K562 (cell line): Measurements from ENCODE around the gene ZMYND8. TPM values are rescaled to one million over a fixed set of nuclear protein-coding genes. Genes with fewer than 3 reads are reported as not detected.
A peak's percentile ranks its signal among the peaks of the same experiment; 100 is the strongest.

Source experiments
- ATF4 ChIP-seq: fragments of 450-650 bp; formaldehyde crosslinking; IDR thresholded peaks from 2 replicates; pipeline ENCODE4 v1.4.0; 2022; ENCODE audit warnings: mild to moderate bottlenecking, moderate library complexity
- DPF2 ChIP-seq: fragments of 450-650 bp; IDR thresholded peaks from 2 replicates; pipeline ENCODE4 v1.6.1; 2016
- EP300 ChIP-seq: IDR thresholded peaks from 2 replicates; pipeline ENCODE4 v1.6.1; 2012; ENCODE audit warnings: low read length, improper control_type of control experiment
- EWSR1 ChIP-seq: fragments of 450-650 bp; IDR thresholded peaks from 2 replicates; pipeline ENCODE4 v1.6.1; 2018; ENCODE audit warnings: borderline replicate concordance, mild to moderate bottlenecking, low read depth, moderate library complexity; ENCODE audit not compliant: partially characterized antibody
- HNRNPH1 ChIP-seq: fragments of 200-400 bp; formaldehyde crosslinking; optimal IDR thresholded peaks from 2 replicates; pipeline ENCODE3; 2017; ENCODE audit warnings: low read depth, mild to moderate bottlenecking, low read length, moderate library complexity
- HNRNPLL ChIP-seq: fragments of 200-400 bp; formaldehyde crosslinking; IDR thresholded peaks from 2 replicates; pipeline ENCODE4 v1.6.1; 2017; ENCODE audit warnings: low read length, low read depth, mild to moderate bottlenecking; ENCODE audit not compliant: poor library complexity, severe bottlenecking
- KDM4B ChIP-seq, 2 experiments: fragments of 450-650 bp in 1 of 2; sonication (generic) in 1 of 2; IDR thresholded peaks; 2 replicates each; pipeline ENCODE4 v1.6.1; 2016 to 2017; ENCODE audit warnings: borderline replicate concordance in 2 of 2, antibody characterized with exemption in 1 of 2, low read depth in 1 of 2, mild to moderate bottlenecking in 1 of 2
- L3MBTL2 ChIP-seq: fragments of 450-650 bp; IDR thresholded peaks from 2 replicates; pipeline ENCODE4 v1.6.1; 2016; ENCODE audit warnings: mild to moderate bottlenecking, moderate library complexity
- MTA3 ChIP-seq: fragments of 450-650 bp; formaldehyde crosslinking; IDR thresholded peaks from 2 replicates; pipeline ENCODE4 v1.6.1; 2017; ENCODE audit warnings: mild to moderate bottlenecking, borderline replicate concordance
- NR2C1 ChIP-seq, 2 experiments: fragments of 450-650 bp; IDR thresholded peaks; 2 replicates each; pipeline ENCODE4 v1.6.1; 2017; ENCODE audit warnings: mild to moderate bottlenecking in 2 of 2, antibody characterized with exemption in 1 of 2, inconsistent platforms in 1 of 2, missing compliant biosample characterization in 1 of 2, missing genetic modification characterization in 1 of 2
- PATZ1 ChIP-seq: fragments of 250-450 bp; sonication (Bioruptor Pico); IDR thresholded peaks from 2 replicates; pipeline ENCODE4 v1.5.0; 2020; ENCODE audit warnings: mild to moderate bottlenecking, borderline replicate concordance
- PHB ChIP-seq: fragments of 250-450 bp; sonication (Bioruptor Pico); IDR thresholded peaks from 2 replicates; pipeline ENCODE4 v1.5.0; 2021
- POLR2A ChIP-seq: fragments of 450-650 bp; conservative IDR thresholded peaks from 2 replicates; pipeline ENCODE4 v1.6.1; 2016
- POLR2AphosphoS2 ChIP-seq: IDR thresholded peaks from 2 replicates; pipeline ENCODE4 v1.6.1; 2012; ENCODE audit warnings: low read length, improper control_type of control experiment
- POLR2H ChIP-seq: IDR thresholded peaks from 2 replicates; pipeline ENCODE4 v1.6.1; 2016; ENCODE audit warnings: missing genetic modification characterization, low read depth, mild to moderate bottlenecking, control low read depth, missing compliant biosample characterization, moderate library complexity
- RBFOX2 ChIP-seq: fragments of 200-400 bp; formaldehyde crosslinking; IDR thresholded peaks from 2 replicates; pipeline ENCODE4 v1.6.1; 2017; ENCODE audit warnings: low read depth, mild to moderate bottlenecking, low read length, moderate library complexity
- SRF ChIP-seq, 2 experiments: fragments of 250-450, 450-650 bp in 1 of 2; sonication (Bioruptor Pico) in 1 of 2; sonication (generic) in 1 of 2; formaldehyde crosslinking; IDR thresholded peaks; 2 replicates each; pipeline versions ENCODE4 v1.5.0 to v1.5.1; 2020 to 2022; ENCODE audit warnings: mild to moderate bottlenecking in 1 of 2, missing genetic modification reagents in 1 of 2
- TRIM25 ChIP-seq: fragments of 450-650 bp; IDR thresholded peaks from 2 replicates; pipeline ENCODE4 v1.7.0; 2016; ENCODE audit warnings: borderline replicate concordance
- WHSC1 ChIP-seq: IDR thresholded peaks from one replicate; pipeline ENCODE4 v1.6.1; 2012; ENCODE audit warnings: low read length, control low read depth, inconsistent platforms
- ZFPM2 ChIP-seq: fragments of 250-450 bp; sonication (Bioruptor Pico); IDR thresholded peaks from 2 replicates; pipeline ENCODE4 v1.5.1; 2022; ENCODE audit warnings: mild to moderate bottlenecking
- ZNF24 ChIP-seq: fragments of 450-650 bp; IDR thresholded peaks from 2 replicates; pipeline ENCODE4 v1.6.1; 2016
- ZNF253 ChIP-seq: fragments of 250-450 bp; sonication (Bioruptor Pico); conservative IDR thresholded peaks from 2 replicates; pipeline ENCODE4 v1.6.1; 2021; ENCODE audit warnings: mild to moderate bottlenecking
- ZNF584 ChIP-seq: fragments of 200-800 bp; sonication (Bioruptor generic); IDR thresholded peaks from 2 replicates; pipeline ENCODE4 v1.6.1; 2016; ENCODE audit warnings: low read depth, mild to moderate bottlenecking, missing genetic modification characterization, missing compliant biosample characterization
- ZSCAN32 ChIP-seq: fragments of 450-650 bp; formaldehyde crosslinking; IDR thresholded peaks from 2 replicates; pipeline ENCODE4 v1.4.0; 2020; ENCODE audit warnings: mild to moderate bottlenecking, moderate library complexity
- polyA plus RNA-seq, 8 experiments: library from polyadenylated mRNA; depleted of rRNA in 4 of 8; stranded (reverse) in 5 of 8; unstranded in 3 of 8; fragments of >200 nt; fragmentation: Nextera tagmentation in 2 of 8; fragmentation: Illumina TruSeq in 1 of 8; extraction: Ambion mirVana in 2 of 8; extraction: Trizol in 1 of 8; gene quantifications; 2 replicates each; pipeline versions ENCODE4 v1.2.1 to v1.2.3, GENCODE V29; 2011 to 2014; ENCODE audit warnings: inconsistent platforms in 1 of 8, missing spikeins in 1 of 8
- total RNA-seq, 7 experiments: library from RNA; depleted of rRNA in 6 of 7; stranded (reverse); fragments of >200 nt in 6 of 7; fragmentation: Illumina TruSeq in 2 of 7; extraction: Trizol in 2 of 7; gene quantifications; 2 replicates each; pipeline versions ENCODE4 v1.2.1 to v1.2.3, GENCODE V29; 2011 to 2021; ENCODE audit warnings: low replicate concordance in 1 of 7

ZMYND8 gene
- total and polyA plus RNA-seq, 9 of the 15 experiments (the other 6 are each of a cell fraction or from before 2014, with no cell fraction given) = 31.8 to 148 (median 71.9) TPM

- TF ChIP-seq SRF (CRISPR knock-in tag; IDR thresholded peaks at IDR 0.05) = peak in 1 of 2 experiments; percentile 6; a peak in 2 of 4 replicates
- TF ChIP-seq KDM4B (IDR thresholded peaks at IDR 0.05; ENCODE audit: borderline replicate concordance in 2 of 2, low read depth in 1 of 2) = peak in 1 of 2 experiments; percentile 69; a peak in 1 of 4 replicates
- TF ChIP-seq ZFPM2 (CRISPR knock-in tag) = no peak
- TF ChIP-seq DPF2 = no peak; the same call in 1 of the 2 replicates
- TF ChIP-seq TRIM25 = no peak
- TF ChIP-seq RBFOX2 = peak; percentile 92
- TF ChIP-seq ZNF24 = peak; percentile 52; the same call in 1 of the 2 replicates
- peak; percentile 24 for TF ChIP-seq HNRNPLL
- no peak; the same call in 1 of the 2 replicates for TF ChIP-seq EP300
- TF ChIP-seq ATF4 = peak; percentile 61; the same call in 1 of the 2 replicates
- peak; percentile 35; the same call in 1 of the 2 replicates for TF ChIP-seq PHB (CRISPR knock-in tag)
- TF ChIP-seq MTA3 = peak; percentile 71; the same call in 1 of the 2 replicates
- peak; percentile 49; the same call in 1 of the 2 replicates for TF ChIP-seq ZNF584 (CRISPR knock-in tag)
- no peak; the same call in 1 of the 2 replicates for TF ChIP-seq PATZ1 (CRISPR knock-in tag)
- no peak for TF ChIP-seq ZSCAN32 (CRISPR knock-in tag)
- TF ChIP-seq L3MBTL2 = peak; percentile 80
- TF ChIP-seq EWSR1 = no peak
- peak; percentile 88 for TF ChIP-seq POLR2A
- no peak for TF ChIP-seq HNRNPH1
- TF ChIP-seq WHSC1 = no peak
- TF ChIP-seq NR2C1 (IDR thresholded peaks at IDR 0.05) = no peak
- TF ChIP-seq NR2C1 (tag; IDR thresholded peaks at IDR 0.05) = peak; percentile 10; the same call in 1 of the 2 replicates
- 0 out of 2 replicates have a peak, but pooled peaks have one; percentile 18 for TF ChIP-seq ZNF253
- no peak for TF ChIP-seq POLR2AphosphoS2
- peak; percentile 80 for TF ChIP-seq POLR2H (tag)
Observed at GRCh38 chr20:47358672-47359529, 2.4 kb upstream of the ZMYND8 start (continued).
